Liver (tissue), 3 donors: ENCODE data around the gene MAML3.

Source experiments
- EGR1 ChIP-seq, 2 donors: IDR thresholded peaks; 2 replicates each; pipeline ENCODE4 v1.6.1; 2016 to 2018; ENCODE audit warnings: antibody characterized with exemption in 2 of 2, low read depth in 2 of 2
- FOXA1 ChIP-seq: IDR thresholded peaks from 2 replicates; pipeline ENCODE4 v1.6.1; 2016; ENCODE audit warnings: antibody characterized with exemption
- FOXA2 ChIP-seq: IDR thresholded peaks from 2 replicates; pipeline ENCODE4 v1.6.1; 2016; ENCODE audit warnings: antibody characterized with exemption
- TF ChIP-seq, protein P1 (sequence below): fragments of 150-350 bp; IDR thresholded peaks from 2 replicates; pipeline ENCODE4 v1.5.1; 2017; ENCODE audit warnings: improper control_type of control experiment, low read depth, low read length; ENCODE audit not compliant: missing input control
- TF ChIP-seq, protein P2 (sequence below): IDR thresholded peaks from 2 replicates; pipeline ENCODE4 v1.6.1; 2016; ENCODE audit warnings: antibody characterized with exemption
- TF ChIP-seq, protein P3 (sequence below): IDR thresholded peaks from 2 replicates; pipeline ENCODE4 v1.6.1; 2016; ENCODE audit warnings: antibody characterized with exemption
- TF ChIP-seq, protein P4 (sequence below): IDR thresholded peaks from 2 replicates; pipeline ENCODE4 v1.6.1; 2016; ENCODE audit warnings: antibody characterized with exemption, mild to moderate bottlenecking
- donor health status: healthy.
- donor health status: healthy.

DNA sequence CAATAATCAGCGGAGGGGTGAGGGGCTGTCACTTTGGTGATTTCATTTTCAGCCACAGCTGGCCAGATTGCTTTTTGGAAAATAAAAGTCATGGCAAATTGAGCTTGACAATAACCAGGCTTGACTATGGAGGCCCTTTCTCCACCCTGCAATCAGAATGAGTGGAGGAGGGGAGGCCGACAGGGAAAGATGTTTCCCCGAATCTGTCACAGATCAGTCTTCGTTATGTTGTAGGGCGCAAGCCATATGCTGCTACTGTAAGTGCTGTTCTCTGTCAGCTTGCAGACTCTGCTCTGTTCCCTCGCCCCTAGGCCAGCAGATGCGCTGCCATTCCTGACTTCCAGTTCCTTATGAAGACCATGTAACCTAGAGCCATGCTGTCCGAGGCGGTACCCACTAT, 374.3 kb downstream of the MAML3 start:
- TF ChIP-seq FOXA2 = no peak
- TF ChIP-seq, protein P1, sequence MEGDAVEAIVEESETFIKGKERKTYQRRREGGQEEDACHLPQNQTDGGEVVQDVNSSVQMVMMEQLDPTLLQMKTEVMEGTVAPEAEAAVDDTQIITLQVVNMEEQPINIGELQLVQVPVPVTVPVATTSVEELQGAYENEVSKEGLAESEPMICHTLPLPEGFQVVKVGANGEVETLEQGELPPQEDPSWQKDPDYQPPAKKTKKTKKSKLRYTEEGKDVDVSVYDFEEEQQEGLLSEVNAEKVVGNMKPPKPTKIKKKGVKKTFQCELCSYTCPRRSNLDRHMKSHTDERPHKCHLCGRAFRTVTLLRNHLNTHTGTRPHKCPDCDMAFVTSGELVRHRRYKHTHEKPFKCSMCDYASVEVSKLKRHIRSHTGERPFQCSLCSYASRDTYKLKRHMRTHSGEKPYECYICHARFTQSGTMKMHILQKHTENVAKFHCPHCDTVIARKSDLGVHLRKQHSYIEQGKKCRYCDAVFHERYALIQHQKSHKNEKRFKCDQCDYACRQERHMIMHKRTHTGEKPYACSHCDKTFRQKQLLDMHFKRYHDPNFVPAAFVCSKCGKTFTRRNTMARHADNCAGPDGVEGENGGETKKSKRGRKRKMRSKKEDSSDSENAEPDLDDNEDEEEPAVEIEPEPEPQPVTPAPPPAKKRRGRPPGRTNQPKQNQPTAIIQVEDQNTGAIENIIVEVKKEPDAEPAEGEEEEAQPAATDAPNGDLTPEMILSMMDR = no peak
- TF ChIP-seq, protein P2, sequence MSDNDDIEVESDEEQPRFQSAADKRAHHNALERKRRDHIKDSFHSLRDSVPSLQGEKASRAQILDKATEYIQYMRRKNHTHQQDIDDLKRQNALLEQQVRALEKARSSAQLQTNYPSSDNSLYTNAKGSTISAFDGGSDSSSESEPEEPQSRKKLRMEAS = no peak
- TF ChIP-seq, protein P3, sequence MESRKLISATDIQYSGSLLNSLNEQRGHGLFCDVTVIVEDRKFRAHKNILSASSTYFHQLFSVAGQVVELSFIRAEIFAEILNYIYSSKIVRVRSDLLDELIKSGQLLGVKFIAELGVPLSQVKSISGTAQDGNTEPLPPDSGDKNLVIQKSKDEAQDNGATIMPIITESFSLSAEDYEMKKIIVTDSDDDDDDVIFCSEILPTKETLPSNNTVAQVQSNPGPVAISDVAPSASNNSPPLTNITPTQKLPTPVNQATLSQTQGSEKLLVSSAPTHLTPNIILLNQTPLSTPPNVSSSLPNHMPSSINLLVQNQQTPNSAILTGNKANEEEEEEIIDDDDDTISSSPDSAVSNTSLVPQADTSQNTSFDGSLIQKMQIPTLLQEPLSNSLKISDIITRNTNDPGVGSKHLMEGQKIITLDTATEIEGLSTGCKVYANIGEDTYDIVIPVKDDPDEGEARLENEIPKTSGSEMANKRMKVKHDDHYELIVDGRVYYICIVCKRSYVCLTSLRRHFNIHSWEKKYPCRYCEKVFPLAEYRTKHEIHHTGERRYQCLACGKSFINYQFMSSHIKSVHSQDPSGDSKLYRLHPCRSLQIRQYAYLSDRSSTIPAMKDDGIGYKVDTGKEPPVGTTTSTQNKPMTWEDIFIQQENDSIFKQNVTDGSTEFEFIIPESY = no peak
- no peak for TF ChIP-seq EGR1 (IDR thresholded peaks at IDR 0.05; ENCODE audit: low read depth in 2 of 2)
- TF ChIP-seq FOXA1 = no peak
- TF ChIP-seq, protein P4, sequence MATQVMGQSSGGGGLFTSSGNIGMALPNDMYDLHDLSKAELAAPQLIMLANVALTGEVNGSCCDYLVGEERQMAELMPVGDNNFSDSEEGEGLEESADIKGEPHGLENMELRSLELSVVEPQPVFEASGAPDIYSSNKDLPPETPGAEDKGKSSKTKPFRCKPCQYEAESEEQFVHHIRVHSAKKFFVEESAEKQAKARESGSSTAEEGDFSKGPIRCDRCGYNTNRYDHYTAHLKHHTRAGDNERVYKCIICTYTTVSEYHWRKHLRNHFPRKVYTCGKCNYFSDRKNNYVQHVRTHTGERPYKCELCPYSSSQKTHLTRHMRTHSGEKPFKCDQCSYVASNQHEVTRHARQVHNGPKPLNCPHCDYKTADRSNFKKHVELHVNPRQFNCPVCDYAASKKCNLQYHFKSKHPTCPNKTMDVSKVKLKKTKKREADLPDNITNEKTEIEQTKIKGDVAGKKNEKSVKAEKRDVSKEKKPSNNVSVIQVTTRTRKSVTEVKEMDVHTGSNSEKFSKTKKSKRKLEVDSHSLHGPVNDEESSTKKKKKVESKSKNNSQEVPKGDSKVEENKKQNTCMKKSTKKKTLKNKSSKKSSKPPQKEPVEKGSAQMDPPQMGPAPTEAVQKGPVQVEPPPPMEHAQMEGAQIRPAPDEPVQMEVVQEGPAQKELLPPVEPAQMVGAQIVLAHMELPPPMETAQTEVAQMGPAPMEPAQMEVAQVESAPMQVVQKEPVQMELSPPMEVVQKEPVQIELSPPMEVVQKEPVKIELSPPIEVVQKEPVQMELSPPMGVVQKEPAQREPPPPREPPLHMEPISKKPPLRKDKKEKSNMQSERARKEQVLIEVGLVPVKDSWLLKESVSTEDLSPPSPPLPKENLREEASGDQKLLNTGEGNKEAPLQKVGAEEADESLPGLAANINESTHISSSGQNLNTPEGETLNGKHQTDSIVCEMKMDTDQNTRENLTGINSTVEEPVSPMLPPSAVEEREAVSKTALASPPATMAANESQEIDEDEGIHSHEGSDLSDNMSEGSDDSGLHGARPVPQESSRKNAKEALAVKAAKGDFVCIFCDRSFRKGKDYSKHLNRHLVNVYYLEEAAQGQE = no peak
